IMR-90 (cell line): Measurements from ENCODE around the gene PRPF40A. TPM values are rescaled to one million over a fixed set of nuclear protein-coding genes. Genes with fewer than 3 reads are reported as not detected.

ENCODE experiments used
- ATAC-seq: fragments of 200-7000 bp; cut with Tn5 transposase; 2 replicates; pipeline ENCODE4 v1.9.1; 2020; ENCODE audit warnings: low read depth, mild to moderate bottlenecking, moderate library complexity
- BruUV-seq: library from RNA; stranded (reverse); fragments of 400-500 nt; replicated peaks from 2 replicates; lab custom pipeline; 2021; lab: Mats Ljungman, UMichigan
- CTCF ChIA-PET: fragments of 300-600 bp; formaldehyde crosslinking; extraction: SDS; loops from one replicate; lab custom pipeline; 2021; ENCODE audit warnings: antibody characterized with exemption; lab: Yijun Ruan, JAX
- POLR2A ChIA-PET: fragments of 300-600 bp; sonication (Branson Sonifier 250); formaldehyde crosslinking; loops from one replicate; lab custom pipeline; 2022; ENCODE audit warnings: antibody characterized with exemption; ENCODE audit not compliant: unreplicated experiment; lab: Charles Lee
- DNase-seq: peaks from one replicate; pipeline ENCODE4 v3.0.0; 2013
- H2AFZ ChIP-seq: replicated peaks from 2 replicates; pipeline ENCODE3; 2013; ENCODE audit warnings: low read length, mild to moderate bottlenecking; ENCODE audit not compliant: poor library complexity
- H2AK5ac ChIP-seq: 2 replicates; pipeline ENCODE4 v1.6.1; 2013; ENCODE audit warnings: low read depth, low read length, inconsistent platforms
- H2AK9ac ChIP-seq: replicated peaks from 2 replicates; pipeline ENCODE3; 2013; ENCODE audit warnings: mild to moderate bottlenecking, low read depth, low read length, moderate library complexity; ENCODE audit not compliant: poor library complexity
- H2BK120ac ChIP-seq: 2 replicates; pipeline ENCODE4 v1.6.1; 2013; ENCODE audit warnings: low read depth, low read length, inconsistent platforms
- H2BK15ac ChIP-seq: 3 replicates; pipeline ENCODE4 v1.6.1; 2013; ENCODE audit warnings: low read depth, low read length, inconsistent platforms
- H2BK20ac ChIP-seq: 2 replicates; pipeline ENCODE4 v1.6.1; 2013; ENCODE audit warnings: low read depth, mild to moderate bottlenecking, inconsistent platforms, low read length, moderate library complexity
- H2BK5ac ChIP-seq: 2 replicates; pipeline ENCODE4 v1.6.1; 2013; ENCODE audit warnings: mild to moderate bottlenecking, low read depth, low read length, inconsistent platforms; ENCODE audit not compliant: poor library complexity, severe bottlenecking
- H3K14ac ChIP-seq: replicated peaks from 2 replicates; pipeline ENCODE4 v1.6.1; 2013; ENCODE audit warnings: low read depth, low read length, inconsistent platforms
- H3K18ac ChIP-seq: 2 replicates; pipeline ENCODE4 v1.6.1; 2013; ENCODE audit warnings: low read depth, low read length, control low read depth
- H3K23ac ChIP-seq: 2 replicates; pipeline ENCODE4 v1.6.1; 2013; ENCODE audit warnings: low read depth, low read length, inconsistent platforms
- H3K27ac ChIP-seq: 2 replicates; pipeline ENCODE4 v1.5.1; 2013; ENCODE audit warnings: mild to moderate bottlenecking, control low read depth, low read length; ENCODE audit not compliant: insufficient read depth
- H3K27me3 ChIP-seq: 2 replicates; pipeline ENCODE4 v1.6.1; 2013; ENCODE audit warnings: low read length; ENCODE audit not compliant: control insufficient read depth, insufficient read depth
- H3K36me3 ChIP-seq: 2 replicates; pipeline ENCODE4 v1.6.1; 2013; ENCODE audit warnings: low read length, mixed read lengths; ENCODE audit not compliant: control insufficient read depth, insufficient read depth
- H3K4ac ChIP-seq: 2 replicates; pipeline ENCODE4 v1.6.1; 2013; ENCODE audit warnings: low read depth, low read length, inconsistent platforms
- H3K4me1 ChIP-seq: 2 replicates; pipeline ENCODE4 v1.6.1; 2013; ENCODE audit warnings: low read length, mixed read lengths; ENCODE audit not compliant: control insufficient read depth, insufficient read depth
- H3K4me2 ChIP-seq: 2 replicates; pipeline ENCODE4 v1.6.1; 2013; ENCODE audit warnings: low read depth, mild to moderate bottlenecking, control low read depth, low read length, moderate library complexity
- H3K4me3 ChIP-seq: 2 replicates; pipeline ENCODE4 v1.5.1; 2013; ENCODE audit warnings: low read depth, mild to moderate bottlenecking, control low read depth, low read length, moderate library complexity; ENCODE audit not compliant: insufficient read depth
- H3K56ac ChIP-seq: 2 replicates; pipeline ENCODE4 v1.6.1; 2013; ENCODE audit warnings: low read length, inconsistent platforms; ENCODE audit not compliant: insufficient read depth; ENCODE audit errors: extremely low read depth
- H3K79me1 ChIP-seq, 2 experiments: 2 replicates each; pipeline ENCODE4 v1.6.1; 2013; ENCODE audit warnings: low read length in 2 of 2, inconsistent platforms in 1 of 2, low read depth in 1 of 2
- H3K9ac ChIP-seq: 2 replicates; pipeline ENCODE4 v1.6.1; 2013; ENCODE audit warnings: low read depth, low read length, control low read depth
- H3K9me1 ChIP-seq: 2 replicates; pipeline ENCODE4 v1.6.1; 2013; ENCODE audit warnings: low read length, inconsistent platforms; ENCODE audit not compliant: insufficient read depth
- H3K9me3 ChIP-seq: 2 replicates; pipeline ENCODE4 v1.6.1; 2013; ENCODE audit warnings: low read length; ENCODE audit not compliant: control insufficient read depth, insufficient read depth
- H4K20me1 ChIP-seq: 2 replicates; pipeline ENCODE4 v1.6.1; 2013; ENCODE audit warnings: low read length, inconsistent platforms; ENCODE audit not compliant: insufficient read depth
- H4K5ac ChIP-seq: 2 replicates; pipeline ENCODE4 v1.6.1; 2013; ENCODE audit warnings: mild to moderate bottlenecking, low read depth, low read length, control low read depth
- H4K8ac ChIP-seq, 2 experiments: 2 replicates each; pipeline ENCODE4 v1.6.1; 2013; ENCODE audit warnings: low read depth in 2 of 2, low read length in 2 of 2, control low read depth in 1 of 2, inconsistent platforms in 1 of 2
- H4K91ac ChIP-seq: 2 replicates; pipeline ENCODE4 v1.6.1; 2013; ENCODE audit warnings: low read depth, low read length, inconsistent platforms; ENCODE audit not compliant: insufficient read depth
- BHLHE40 ChIP-seq: fragments of 150-350 bp; IDR thresholded peaks from 2 replicates; pipeline ENCODE4 v1.6.1; 2016; ENCODE audit warnings: mild to moderate bottlenecking, low read depth, low read length
- POLR2A ChIP-seq: IDR thresholded peaks from 2 replicates; pipeline ENCODE4 v1.6.1; 2012; ENCODE audit warnings: mild to moderate bottlenecking, low read depth, low read length
- WGBS, 2 experiments: methylation state at CpG; one replicate each; pipeline versions ENCODE4 v1.1.5 to v1.1.7; 2013; ENCODE audit warnings: missing lambda C conversion rate in 2 of 2; ENCODE audit not compliant: insufficient read length in 1 of 2; ENCODE audit errors: extremely low coverage in 2 of 2; 5-methylcytosine and 5-hydroxymethylcytosine counted together
- dilution Hi-C: fragments of 300-500 bp; cut with HindIII; formaldehyde crosslinking; loops from one replicate; pipeline ENCODE4 v1.14.3; 2018; ENCODE audit warnings: low sequenced_read_pairs; ENCODE audit not compliant: unreplicated experiment
- in situ Hi-C: fragments of 300-500 bp; cut with MboI; formaldehyde crosslinking; loops from 3 replicates; pipeline ENCODE4 v1.14.3; 2019; ENCODE audit warnings: low sequenced_read_pairs, inconsistent platforms, mixed read lengths
- intact Hi-C: fragments of 100-400 bp; cut with micrococcal nuclease; formaldehyde crosslinking; loops from 2 replicates; pipeline ENCODE4 v1.10.0; 2022
- polyA plus RNA-seq, 3 experiments: library from polyadenylated mRNA; depleted of rRNA; stranded (reverse); fragments of >200 nt; gene quantifications; 2 replicates each; pipeline ENCODE4 v1.2.3, GENCODE V29; 2012; ENCODE audit warnings: low replicate concordance in 1 of 3
- total RNA-seq: library from RNA; depleted of rRNA; stranded (reverse); fragments of >200 nt; gene quantifications from 2 replicates; pipeline ENCODE4 v1.2.3, GENCODE V29; 2012

The PRPF40A gene
- total and polyA plus RNA-seq, 2 of the 4 experiments (the other 2 are of a cell fraction): 49.1 to 150 TPM

- ATAC-seq (no peak), DNase-seq (no peak)
- Histone ChIP-seq H2AK5ac (no peak overlapping the region), H3K14ac (no peak overlapping the region), H3K56ac (no peak overlapping the region), H3K36me3 (peaks cover 19% of the 10 kb centered on the region), H2BK20ac (no peak overlapping the region), H3K9me3 (no peaks in the 10 kb centered on the region), H3K27me3 (no peaks in the 10 kb centered on the region), H3K23ac (no peak overlapping the region), H2AK9ac (no peak overlapping the region), H3K4me1 (no peaks in the 10 kb centered on the region), H3K18ac (no peak overlapping the region), H3K9me1 (no peaks in the 10 kb centered on the region), H3K27ac (no peak overlapping the region), H2BK5ac (no peak overlapping the region), H4K5ac (no peak overlapping the region), H4K20me1 (no peaks in the 10 kb centered on the region), H3K4ac (no peak overlapping the region), H3K79me1 (0 out of 4 replicates have a peak, but pooled peaks cover 0 to 5% of the 10 kb centered on the region in 2 experiments), H3K4me3 (no peak overlapping the region), H3K4me2 (no peak overlapping the region), H2BK15ac (no peak overlapping the region), H2AFZ (no peak overlapping the region), H4K8ac (no peak overlapping the region), H2BK120ac (no peak overlapping the region), H3K9ac (no peak overlapping the region), H4K91ac (no peak overlapping the region)
- dilution Hi-C loops (loop anchor here (25.0 kb wide), 1 partner anchor 450 kb away; the partner anchor contains the start of gene STAM2), in situ Hi-C loops (loop anchor here (10.0 kb wide), 1 partner anchor 602 kb away; no protein-coding TSS in a partner anchor), intact Hi-C loops (no loop called here)
- WGBS, 2 experiments: 67% methylated on average over 2 of the region's 7 CpGs; no CpG with 5 or more reads in 1 of the 2 experiments
- CTCF ChIA-PET: no interaction called here
- POLR2A ChIA-PET: no interaction called here
- no TSS peak for BruUV-seq
- TF ChIP-seq BHLHE40 (no peak), POLR2A (no peak)
These were observed 80.0 kb downstream of the PRPF40A start for GRCh38 chr2:152637251-152637650.
